ENCODE data around the gene PFDN2.

The PFDN2 gene

DNA sequence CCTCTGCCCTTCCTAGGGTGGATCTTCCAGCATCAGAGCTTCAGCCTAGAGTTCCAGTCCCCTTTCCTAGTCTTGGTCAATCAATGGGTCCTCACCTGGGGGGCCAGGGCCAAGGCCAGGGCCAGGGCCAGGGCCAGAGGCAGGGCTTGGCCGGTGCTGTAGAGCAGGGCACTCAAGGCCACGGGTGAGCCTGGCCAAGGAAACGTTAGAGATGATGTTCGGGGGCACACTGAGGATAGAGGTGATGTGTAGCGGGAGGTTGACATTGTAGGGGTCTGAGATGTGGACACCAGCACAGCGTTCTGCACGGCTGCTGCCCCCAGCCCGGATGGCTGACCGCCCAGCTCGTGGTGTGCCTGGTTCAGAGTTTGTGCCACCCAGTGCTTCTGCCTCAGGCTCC, 66.6 kb downstream of the PFDN2 start:
- no peak for DNase-seq

Measured in activated CD4-positive, alpha-beta T cell treated with anti-CD3 and anti-CD28 coated beads, Interleukin-2, amount 50 U/mL, for 4 hours (primary cell).